Measurements from ENCODE around the gene SLC1A5.

The SLC1A5 gene

DNA sequence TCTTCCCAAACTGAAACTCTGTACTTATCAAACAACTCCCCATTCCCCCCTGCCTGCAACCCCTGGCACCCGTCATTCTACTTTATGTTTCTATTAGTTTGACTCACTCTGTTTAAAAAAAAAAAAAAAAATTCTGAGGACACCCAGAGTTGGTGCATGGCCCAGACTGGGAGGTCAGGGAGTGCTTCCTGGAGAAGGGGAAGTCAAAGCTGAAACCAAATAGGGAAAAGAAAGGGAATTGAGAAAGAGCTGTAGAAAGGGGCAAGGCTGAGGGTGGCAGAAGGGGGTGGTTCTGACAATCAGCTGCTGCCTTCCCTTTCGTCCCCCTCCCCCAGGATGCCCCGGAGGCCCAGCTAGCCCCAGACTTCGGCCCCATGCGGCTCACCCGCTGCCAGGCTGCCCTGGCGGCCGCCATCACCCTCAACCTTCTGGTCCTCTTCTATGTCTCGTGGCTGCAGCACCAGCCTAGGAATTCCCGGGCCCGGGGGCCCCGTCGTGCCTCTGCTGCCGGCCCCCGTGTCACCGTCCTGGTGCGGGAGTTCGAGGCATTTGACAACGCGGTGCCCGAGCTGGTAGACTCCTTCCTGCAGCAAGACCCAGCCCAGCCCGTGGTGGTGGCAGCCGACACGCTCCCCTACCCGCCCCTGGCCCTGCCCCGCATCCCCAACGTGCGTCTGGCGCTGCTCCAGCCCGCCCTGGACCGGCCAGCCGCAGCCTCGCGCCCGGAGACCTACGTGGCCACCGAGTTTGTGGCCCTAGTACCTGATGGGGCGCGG lies 33.1 kb downstream of the SLC1A5 start:
- TF ChIP-seq PRDM1 (tag by site-specific recombination; IDR thresholded peaks at IDR 0.05): peak; percentile 74
- no peak for TF ChIP-seq ZNF155 (tag by site-specific recombination; IDR thresholded peaks at IDR 0.05)
- Histone ChIP-seq H3K4me1 (ENCODE audit: control insufficient read depth, insufficient read depth, low read length) (peaks cover 3% of the 10 kb centered on the region), H3K4me3 (ENCODE audit: low read depth, low read length) (no peak overlapping the region), H3K27ac (ENCODE audit: extremely low read depth, low read depth, low read length) (no peak overlapping the region), H3K9me3 (ENCODE audit: control insufficient read depth, insufficient read depth, low read depth, low read length) (no peaks in the 10 kb centered on the region), H3K36me3 (ENCODE audit: control insufficient read depth in 2 of 2, insufficient read depth in 1 of 2, low read length in 2 of 2) (peaks cover 27 to 41% of the 10 kb centered on the region in 2 experiments; a peak in 2 of 3 replicates)
- POLR2A ChIA-PET: interaction anchor here (2.6 kb wide), 1 partner anchor 29 kb away, joined by 9 read pairs; no protein-coding TSS in a partner anchor
- CTCF ChIA-PET: interaction anchor here (0.6 to 3.1 kb wide), 6 partner anchors 12 to 235 kb away, joined by 4 to 42 read pairs (median 10); partner anchors contain the start of genes DACT3 and SLC1A5

DNA sequence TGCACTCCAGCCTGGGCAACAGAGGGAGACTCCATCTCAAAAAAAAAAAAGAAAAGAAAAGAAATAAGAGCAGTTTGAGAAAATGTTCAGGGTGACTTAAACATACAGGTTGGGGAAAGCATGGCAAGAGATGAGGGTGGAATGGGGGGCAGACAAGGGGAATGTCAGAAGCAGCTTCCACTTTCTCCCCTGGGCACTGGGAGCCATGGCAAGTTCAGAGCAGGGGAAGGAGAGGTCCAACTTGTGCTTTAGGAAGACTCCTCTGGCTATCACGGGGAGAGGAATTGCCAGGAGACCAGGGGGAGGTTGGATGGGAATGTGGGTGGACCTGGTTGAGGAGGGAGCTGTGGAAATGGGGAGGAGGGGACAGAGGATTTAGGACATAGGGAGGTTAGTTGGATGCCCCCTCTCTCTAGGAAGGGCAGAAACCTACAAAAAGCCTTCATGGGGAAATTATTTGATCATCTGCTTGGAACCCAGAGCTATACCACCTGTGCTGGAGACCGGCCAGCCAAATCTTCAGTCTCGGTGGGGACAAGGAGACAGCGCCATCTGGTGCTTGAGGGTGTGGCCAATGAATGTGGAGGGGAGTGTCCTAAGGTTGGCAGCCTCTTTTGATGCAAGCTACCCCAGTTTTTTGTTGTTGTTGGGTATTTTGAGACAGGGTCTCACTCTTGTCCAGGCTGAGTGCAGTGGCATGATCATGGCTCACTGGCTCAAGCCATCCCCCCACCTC lies 34.8 kb downstream of the SLC1A5 start:
- H3K9me3 ChIP-seq (ENCODE audit: control insufficient read depth, insufficient read depth, low read depth, low read length): no peaks in the 10 kb centered on the region
- H3K4me1 ChIP-seq (ENCODE audit: control insufficient read depth, insufficient read depth, low read length): no peaks in the 10 kb centered on the region
- no peak overlapping the region for H3K4me3 ChIP-seq (ENCODE audit: low read depth, low read length)
- ChIA-PET POLR2A (interaction anchor here (0.6 to 2.6 kb wide), 9 partner anchors 12 to 153 kb away, joined by 3 to 9 read pairs (median 4); partner anchors contain the start of genes AP2S1, DACT3 and SLC1A5), CTCF (interaction anchor here (0.5 to 3.1 kb wide), 50 partner anchors 9 to 1500 kb away, joined by 3 to 42 read pairs (median 4); partner anchors contain the start of genes AP2S1 and DACT3)
- peaks cover 38 to 53% of the 10 kb centered on the region in 2 experiments; a peak in 2 of 3 replicates for H3K36me3 ChIP-seq (ENCODE audit: control insufficient read depth in 2 of 2, insufficient read depth in 1 of 2, low read length in 2 of 2)
- H3K27ac ChIP-seq (ENCODE audit: extremely low read depth, low read depth, low read length): no peak overlapping the region
- no peak for TF ChIP-seq YY2 (tag by site-specific recombination; IDR thresholded peaks at IDR 0.05)
- peak; percentile 54; the same call in 1 of the 2 replicates for TF ChIP-seq ZEB2 (tag by site-specific recombination; IDR thresholded peaks at IDR 0.05)
- no peak; the same call in 1 of the 2 replicates for TF ChIP-seq ZBTB20 (tag by site-specific recombination; IDR thresholded peaks at IDR 0.05)
- TF ChIP-seq ZNF837 (tag by site-specific recombination; IDR thresholded peaks at IDR 0.05): no peak
- no peak for TF ChIP-seq ZSCAN30 (tag by site-specific recombination; IDR thresholded peaks at IDR 0.05)
- TF ChIP-seq ZNF768 (tag by site-specific recombination; IDR thresholded peaks at IDR 0.05): no peak
- TF ChIP-seq KLF1 (tag by site-specific recombination; IDR thresholded peaks at IDR 0.05): no peak; the same call in 1 of the 2 replicates
- no peak for TF ChIP-seq ZNF48 (tag by site-specific recombination; IDR thresholded peaks at IDR 0.05)
- TF ChIP-seq, protein P1, sequence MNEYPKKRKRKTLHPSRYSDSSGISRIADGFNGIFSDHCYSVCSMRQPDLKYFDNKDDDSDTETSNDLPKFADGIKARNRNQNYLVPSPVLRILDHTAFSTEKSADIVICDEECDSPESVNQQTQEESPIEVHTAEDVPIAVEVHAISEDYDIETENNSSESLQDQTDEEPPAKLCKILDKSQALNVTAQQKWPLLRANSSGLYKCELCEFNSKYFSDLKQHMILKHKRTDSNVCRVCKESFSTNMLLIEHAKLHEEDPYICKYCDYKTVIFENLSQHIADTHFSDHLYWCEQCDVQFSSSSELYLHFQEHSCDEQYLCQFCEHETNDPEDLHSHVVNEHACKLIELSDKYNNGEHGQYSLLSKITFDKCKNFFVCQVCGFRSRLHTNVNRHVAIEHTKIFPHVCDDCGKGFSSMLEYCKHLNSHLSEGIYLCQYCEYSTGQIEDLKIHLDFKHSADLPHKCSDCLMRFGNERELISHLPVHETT (tag by site-specific recombination; IDR thresholded peaks at IDR 0.05): no peak
- TF ChIP-seq ZNF132 (tag by site-specific recombination; IDR thresholded peaks at IDR 0.05; ENCODE audit: borderline replicate concordance): no peak
- TF ChIP-seq ZNF654 (tag by site-specific recombination; IDR thresholded peaks at IDR 0.05; ENCODE audit: low read depth): peak; percentile 35
- no peak for TF ChIP-seq ZSCAN23 (tag by site-specific recombination; IDR thresholded peaks at IDR 0.05)
- TF ChIP-seq, protein P2, sequence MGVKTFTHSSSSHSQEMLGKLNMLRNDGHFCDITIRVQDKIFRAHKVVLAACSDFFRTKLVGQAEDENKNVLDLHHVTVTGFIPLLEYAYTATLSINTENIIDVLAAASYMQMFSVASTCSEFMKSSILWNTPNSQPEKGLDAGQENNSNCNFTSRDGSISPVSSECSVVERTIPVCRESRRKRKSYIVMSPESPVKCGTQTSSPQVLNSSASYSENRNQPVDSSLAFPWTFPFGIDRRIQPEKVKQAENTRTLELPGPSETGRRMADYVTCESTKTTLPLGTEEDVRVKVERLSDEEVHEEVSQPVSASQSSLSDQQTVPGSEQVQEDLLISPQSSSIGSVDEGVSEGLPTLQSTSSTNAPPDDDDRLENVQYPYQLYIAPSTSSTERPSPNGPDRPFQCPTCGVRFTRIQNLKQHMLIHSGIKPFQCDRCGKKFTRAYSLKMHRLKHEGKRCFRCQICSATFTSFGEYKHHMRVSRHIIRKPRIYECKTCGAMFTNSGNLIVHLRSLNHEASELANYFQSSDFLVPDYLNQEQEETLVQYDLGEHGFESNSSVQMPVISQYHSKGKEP (tag by site-specific recombination; IDR thresholded peaks at IDR 0.05): no peak
- TF ChIP-seq ZNF423 (tag by site-specific recombination; IDR thresholded peaks at IDR 0.05): no peak
- TF ChIP-seq ZFHX2 (tag by site-specific recombination; conservative IDR thresholded peaks at IDR 0.05): peak; percentile 42; the same call in 1 of the 2 replicates
- no peak for TF ChIP-seq ZNF211 (tag by site-specific recombination; IDR thresholded peaks at IDR 0.05; ENCODE audit: low read depth)
- TF ChIP-seq, protein P3, sequence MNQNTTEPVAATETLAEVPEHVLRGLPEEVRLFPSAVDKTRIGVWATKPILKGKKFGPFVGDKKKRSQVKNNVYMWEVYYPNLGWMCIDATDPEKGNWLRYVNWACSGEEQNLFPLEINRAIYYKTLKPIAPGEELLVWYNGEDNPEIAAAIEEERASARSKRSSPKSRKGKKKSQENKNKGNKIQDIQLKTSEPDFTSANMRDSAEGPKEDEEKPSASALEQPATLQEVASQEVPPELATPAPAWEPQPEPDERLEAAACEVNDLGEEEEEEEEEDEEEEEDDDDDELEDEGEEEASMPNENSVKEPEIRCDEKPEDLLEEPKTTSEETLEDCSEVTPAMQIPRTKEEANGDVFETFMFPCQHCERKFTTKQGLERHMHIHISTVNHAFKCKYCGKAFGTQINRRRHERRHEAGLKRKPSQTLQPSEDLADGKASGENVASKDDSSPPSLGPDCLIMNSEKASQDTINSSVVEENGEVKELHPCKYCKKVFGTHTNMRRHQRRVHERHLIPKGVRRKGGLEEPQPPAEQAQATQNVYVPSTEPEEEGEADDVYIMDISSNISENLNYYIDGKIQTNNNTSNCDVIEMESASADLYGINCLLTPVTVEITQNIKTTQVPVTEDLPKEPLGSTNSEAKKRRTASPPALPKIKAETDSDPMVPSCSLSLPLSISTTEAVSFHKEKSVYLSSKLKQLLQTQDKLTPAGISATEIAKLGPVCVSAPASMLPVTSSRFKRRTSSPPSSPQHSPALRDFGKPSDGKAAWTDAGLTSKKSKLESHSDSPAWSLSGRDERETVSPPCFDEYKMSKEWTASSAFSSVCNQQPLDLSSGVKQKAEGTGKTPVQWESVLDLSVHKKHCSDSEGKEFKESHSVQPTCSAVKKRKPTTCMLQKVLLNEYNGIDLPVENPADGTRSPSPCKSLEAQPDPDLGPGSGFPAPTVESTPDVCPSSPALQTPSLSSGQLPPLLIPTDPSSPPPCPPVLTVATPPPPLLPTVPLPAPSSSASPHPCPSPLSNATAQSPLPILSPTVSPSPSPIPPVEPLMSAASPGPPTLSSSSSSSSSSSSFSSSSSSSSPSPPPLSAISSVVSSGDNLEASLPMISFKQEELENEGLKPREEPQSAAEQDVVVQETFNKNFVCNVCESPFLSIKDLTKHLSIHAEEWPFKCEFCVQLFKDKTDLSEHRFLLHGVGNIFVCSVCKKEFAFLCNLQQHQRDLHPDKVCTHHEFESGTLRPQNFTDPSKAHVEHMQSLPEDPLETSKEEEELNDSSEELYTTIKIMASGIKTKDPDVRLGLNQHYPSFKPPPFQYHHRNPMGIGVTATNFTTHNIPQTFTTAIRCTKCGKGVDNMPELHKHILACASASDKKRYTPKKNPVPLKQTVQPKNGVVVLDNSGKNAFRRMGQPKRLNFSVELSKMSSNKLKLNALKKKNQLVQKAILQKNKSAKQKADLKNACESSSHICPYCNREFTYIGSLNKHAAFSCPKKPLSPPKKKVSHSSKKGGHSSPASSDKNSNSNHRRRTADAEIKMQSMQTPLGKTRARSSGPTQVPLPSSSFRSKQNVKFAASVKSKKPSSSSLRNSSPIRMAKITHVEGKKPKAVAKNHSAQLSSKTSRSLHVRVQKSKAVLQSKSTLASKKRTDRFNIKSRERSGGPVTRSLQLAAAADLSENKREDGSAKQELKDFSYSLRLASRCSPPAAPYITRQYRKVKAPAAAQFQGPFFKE (tag by site-specific recombination; IDR thresholded peaks at IDR 0.05; ENCODE audit: borderline replicate concordance): no peak
- no peak for TF ChIP-seq ZXDB (tag by site-specific recombination; IDR thresholded peaks at IDR 0.05)
- no peak for TF ChIP-seq SCRT1 (tag by site-specific recombination; IDR thresholded peaks at IDR 0.05; ENCODE audit: borderline replicate concordance)
- no peak for TF ChIP-seq ZNF155 (tag by site-specific recombination; IDR thresholded peaks at IDR 0.05)
- no peak for TF ChIP-seq ZNF664 (tag by site-specific recombination; IDR thresholded peaks at IDR 0.05)
- TF ChIP-seq, protein P4, sequence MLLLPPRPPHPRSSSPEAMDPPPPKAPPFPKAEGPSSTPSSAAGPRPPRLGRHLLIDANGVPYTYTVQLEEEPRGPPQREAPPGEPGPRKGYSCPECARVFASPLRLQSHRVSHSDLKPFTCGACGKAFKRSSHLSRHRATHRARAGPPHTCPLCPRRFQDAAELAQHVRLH (tag by site-specific recombination; IDR thresholded peaks at IDR 0.05): no peak
- TF ChIP-seq KLF9 (tag by site-specific recombination; IDR thresholded peaks at IDR 0.05; ENCODE audit: low read depth): no peak

Data from HEK293 (cell line).